Measurements from ENCODE around the gene ITGAX. TPM values are rescaled to one million over a fixed set of nuclear protein-coding genes. Genes with fewer than 3 reads are reported as not detected.
A peak's percentile ranks its signal among the peaks of the same experiment; 100 is the strongest.

Gene ITGAX
- total RNA-seq, 4 donors from 2014 or later, result 0.70 to 18.2 (median 2.5) TPM; not detected in 1

- Histone ChIP-seq H3K4me1 (no peaks in the 10 kb centered on the region), H3K4me3 (no peak overlapping the region), H3K9me3 (peaks cover 0 to 7% (median 0%) of the 10 kb centered on the region in 4 donors), H3K27me3 (peaks cover 0 to 6% of the 10 kb centered on the region in 2 donors), H3K36me3 (no peaks in the 10 kb centered on the region), H3K27ac (no peak overlapping the region)
- no peak for TF ChIP-seq POLR2A (IDR thresholded peaks at IDR 0.05)
- TF ChIP-seq CTCF (IDR thresholded peaks at IDR 0.05), result no peak
- no peak for DNase-seq
Measured at GRCh38 chr16:31327646-31328225, 27.2 kb upstream of the ITGAX start.

- Histone ChIP-seq H3K36me3 (no peaks in the 10 kb centered on the region), H3K27me3 (peaks cover 0 to 6% of the 10 kb centered on the region in 2 donors), H3K9me3 (peaks cover 0 to 2% (median 0%) of the 10 kb centered on the region in 4 donors), H3K4me3 (no peak overlapping the region), H3K27ac (no peak overlapping the region), H3K4me1 (no peaks in the 10 kb centered on the region)
- TF ChIP-seq POLR2A (IDR thresholded peaks at IDR 0.05) (no peak), CTCF (IDR thresholded peaks at IDR 0.05) (no peak)
- DNase-seq, result no peak
Measured at GRCh38 chr16:31328322-31329052, 26.5 kb upstream of the ITGAX start.

- no peaks in the 10 kb centered on the region for H3K9me3 ChIP-seq
- TF ChIP-seq POLR2A (IDR thresholded peaks at IDR 0.05), result no peak
- peaks cover 0 to 6% of the 10 kb centered on the region in 2 donors for H3K27me3 ChIP-seq
- no peak for DNase-seq
- H3K4me1 ChIP-seq, result no peaks in the 10 kb centered on the region
- H3K4me3 ChIP-seq, result no peak overlapping the region
- H3K27ac ChIP-seq, result no peak overlapping the region
- H3K36me3 ChIP-seq, result no peaks in the 10 kb centered on the region
Measured at GRCh38 chr16:31329671-31330552, 25.1 kb upstream of the ITGAX start.

GRCh38 chr16:31330553-31330890 lies 24.5 kb upstream of the ITGAX start:
- H3K27ac ChIP-seq, result no peak overlapping the region
- H3K36me3 ChIP-seq, result no peaks in the 10 kb centered on the region
- H3K27me3 ChIP-seq, result peaks cover 0 to 6% of the 10 kb centered on the region in 2 donors
- no peaks in the 10 kb centered on the region for H3K9me3 ChIP-seq
- H3K4me1 ChIP-seq, result no peaks in the 10 kb centered on the region
- DNase-seq, result no peak
- no peak for TF ChIP-seq CTCF (IDR thresholded peaks at IDR 0.05)
- no peak for TF ChIP-seq POLR2A (IDR thresholded peaks at IDR 0.05)
- no peak overlapping the region for H3K4me3 ChIP-seq

GRCh38 chr16:31331141-31331764 lies 23.7 kb upstream of the ITGAX start:
- Histone ChIP-seq H3K9me3 (no peaks in the 10 kb centered on the region), H3K4me3 (peak overlapping the region; percentile 38 to 54 (median 47)), H3K27ac (peak overlapping the region in 1 of 4 donors; percentile 2), H3K4me1 (no peaks in the 10 kb centered on the region), H3K36me3 (no peaks in the 10 kb centered on the region), H3K27me3 (peaks cover 0 to 6% of the 10 kb centered on the region in 2 donors)
- peak in 2 of 3 donors; percentile 31 to 59 for DNase-seq
- TF ChIP-seq POLR2A (IDR thresholded peaks at IDR 0.05), result no peak
- TF ChIP-seq CTCF (IDR thresholded peaks at IDR 0.05), result no peak
